GM21360 (cell line): ENCODE data around the gene MR1.

ENCODE experiments used
- ATAC-seq: cut with Tn5 transposase; IDR thresholded peaks from one replicate; pipeline ENCODE4 v1.9.1; 2021; ENCODE audit warnings: mild to moderate bottlenecking, moderate library complexity; ENCODE audit not compliant: unreplicated experiment

Gene MR1

GRCh38 chr1:181061891-181062835 is 28.4 kb downstream of the MR1 start:
- peak; percentile 82 for ATAC-seq

GRCh38 chr1:181062836-181063428 is 29.1 kb downstream of the MR1 start:
- ATAC-seq: peak; percentile 67

- ATAC-seq: no peak
These were observed 30.3 kb downstream of the MR1 start for GRCh38 chr1:181064011-181064623.

- no peak for ATAC-seq
These were observed 30.9 kb downstream of the MR1 start for GRCh38 chr1:181064702-181065101.

GRCh38 chr1:181073638-181074037 is 39.9 kb downstream of the MR1 start:
- ATAC-seq: no peak

GRCh38 chr1:181075766-181076350 is 42.1 kb downstream of the MR1 start:
- ATAC-seq: no peak

GRCh38 chr1:181076852-181077251 is 43.1 kb downstream of the MR1 start:
- ATAC-seq: no peak

GRCh38 chr1:181077576-181078242 is 43.9 kb downstream of the MR1 start:
- no peak for ATAC-seq

GRCh38 chr1:181079382-181079781 is 45.6 kb downstream of the MR1 start:
- no peak for ATAC-seq

- ATAC-seq: no peak
These were observed 46.1 kb downstream of the MR1 start for GRCh38 chr1:181079920-181080319.

- no peak for ATAC-seq
These were observed 46.8 kb downstream of the MR1 start for GRCh38 chr1:181080556-181080955.

GRCh38 chr1:181081395-181081794 is 47.6 kb downstream of the MR1 start:
- no peak for ATAC-seq

GRCh38 chr1:181083842-181084605 is 50.2 kb downstream of the MR1 start:
- peak; percentile 31 for ATAC-seq

- no peak for ATAC-seq
These were observed 50.8 kb downstream of the MR1 start for GRCh38 chr1:181084606-181084969.

GRCh38 chr1:181086091-181086490 is 52.3 kb downstream of the MR1 start:
- ATAC-seq: no peak

GRCh38 chr1:181086926-181087325 is 53.1 kb downstream of the MR1 start:
- ATAC-seq: no peak

- ATAC-seq: no peak
These were observed 53.7 kb downstream of the MR1 start for GRCh38 chr1:181087400-181087901.

- ATAC-seq: peak; percentile 59
These were observed 54.6 kb downstream of the MR1 start, which contains the start of gene IER5 for GRCh38 chr1:181088079-181089016. IER5 (plus strand) TSS chr1:181088700; CDS start chr1:181088903, 203 bp downstream.
